ENCODE results near the gene P2RX5.

The P2RX5 gene

GRCh38 chr17:3678821-3679530 lies 17.0 kb downstream of the P2RX5 start:
- DNase-seq = no peak

DNA sequence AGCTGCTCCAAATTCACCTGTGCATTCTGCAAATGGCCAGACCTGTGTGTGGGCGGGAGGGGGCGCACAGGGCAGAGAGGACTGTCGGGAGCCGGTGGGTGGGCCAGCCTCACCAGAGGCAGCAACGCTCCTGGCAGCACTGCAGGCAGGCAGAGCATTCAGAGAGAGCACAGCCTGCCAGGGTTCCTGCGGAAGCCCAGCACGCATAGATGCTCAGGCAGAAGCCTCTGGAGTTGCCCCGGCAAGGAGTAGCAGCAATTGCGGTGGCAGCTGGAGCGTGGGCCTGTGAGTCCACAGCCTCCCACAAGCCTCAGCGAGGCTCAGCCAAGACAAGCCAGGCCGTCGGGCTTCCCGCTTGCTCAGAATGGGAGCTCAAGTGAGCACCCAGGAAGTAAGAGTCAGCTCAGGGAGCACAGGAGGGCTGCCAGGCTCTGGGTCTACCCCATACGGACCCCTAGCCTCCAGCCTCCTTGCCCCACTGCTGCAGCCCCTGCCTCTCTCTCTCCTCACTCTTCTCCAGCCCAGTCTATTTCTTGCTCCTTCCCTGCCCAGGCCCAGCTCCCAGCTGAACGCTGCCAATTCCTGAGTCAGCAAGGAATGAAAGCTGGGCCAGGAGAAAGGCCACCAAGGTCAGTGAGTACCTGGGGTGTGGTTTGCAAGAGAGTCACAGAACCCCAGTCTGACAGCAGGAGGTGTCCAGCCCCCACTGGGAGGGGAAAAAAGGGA lies 17.7 kb downstream of the P2RX5 start:
- DNase-seq = no peak

GRCh38 chr17:3675886-3676285 lies 20.1 kb downstream of the P2RX5 start:
- no peak for DNase-seq

- DNase-seq = no peak
Observed at GRCh38 chr17:3672571-3672970, 23.4 kb downstream of the P2RX5 start.

- no peak for DNase-seq
Observed at GRCh38 chr17:3669548-3669947, 26.4 kb downstream of the P2RX5 start.

- no peak for DNase-seq
Observed at GRCh38 chr17:3669085-3669347, 26.9 kb downstream of the P2RX5 start.

DNA sequence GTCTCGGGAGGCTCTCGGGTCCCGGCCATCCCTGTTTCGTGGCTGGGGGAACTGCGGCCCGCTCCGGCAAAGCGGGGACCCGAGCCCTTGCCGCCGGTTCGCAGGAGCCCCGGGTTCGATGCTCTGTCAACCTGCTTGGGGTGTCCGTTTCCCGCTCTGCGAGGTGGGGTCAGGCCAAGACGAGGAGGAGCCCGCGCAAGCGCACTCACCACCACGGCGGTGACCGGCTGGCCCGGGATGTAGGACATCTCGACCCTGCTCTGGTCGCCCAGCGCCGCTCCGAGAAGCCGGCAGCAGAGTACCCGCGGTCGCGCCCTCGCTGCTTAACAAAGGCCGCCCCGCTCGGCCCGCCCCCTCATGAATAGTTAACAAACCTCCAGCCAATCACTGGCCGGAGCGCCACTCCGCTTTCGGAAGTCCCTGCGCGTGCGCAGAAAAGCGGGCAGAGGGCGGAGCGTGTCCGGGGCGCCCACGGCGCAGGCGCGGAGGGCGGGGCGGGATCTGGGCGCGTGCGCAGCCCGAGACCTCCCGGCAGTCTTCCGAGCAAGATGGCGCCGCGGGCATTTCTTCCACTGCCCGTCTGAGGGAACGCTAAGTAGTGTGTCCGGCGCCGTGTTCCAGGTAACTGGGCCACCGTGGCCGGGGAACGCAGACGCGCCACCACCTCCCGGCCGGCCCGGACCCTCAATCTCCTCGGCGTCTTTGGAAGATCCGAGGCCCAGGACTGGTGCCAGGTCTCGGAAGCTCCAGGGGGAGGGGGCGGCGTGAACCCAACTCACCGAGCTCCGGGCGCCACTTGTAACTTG lies 27.5 kb downstream of the P2RX5 start, which contains the start of the genes EMC6 and TAX1BP3:
Gene EMC6 (plus strand): TSS at position 534 of the 806 bp plus-strand sequence. CDS start 335 bp downstream, outside the sequence.
Gene TAX1BP3 (minus strand): TSS at position 300 of the 806 bp plus-strand sequence. CDS start 52 bp downstream, at position 248.
- peak; percentile 73 for DNase-seq

- DNase-seq = no peak
Observed at GRCh38 chr17:3667366-3668278, 28.3 kb downstream of the P2RX5 start.

DNA sequence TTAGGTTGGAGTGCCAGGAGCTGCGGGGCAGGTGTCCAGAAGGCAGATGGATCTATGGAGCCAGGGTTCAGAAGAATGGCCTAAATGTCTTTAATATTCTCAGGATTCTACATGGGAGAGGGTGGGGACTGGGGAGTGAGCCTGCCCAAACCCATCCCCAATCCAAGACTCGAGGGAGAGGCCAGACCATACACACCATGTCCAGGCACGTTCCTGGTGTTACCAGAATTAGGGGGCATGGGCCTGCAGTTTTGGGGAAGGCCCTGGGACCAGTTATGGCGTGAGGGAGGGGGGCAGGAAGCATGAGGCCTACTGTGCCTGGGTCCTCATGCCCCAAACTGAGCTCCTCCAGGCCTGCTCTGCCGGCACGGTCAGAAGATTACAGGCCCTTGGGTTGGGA lies 29.4 kb downstream of the P2RX5 start:
- no peak for DNase-seq

- DNase-seq = no peak
Observed at GRCh38 chr17:3665834-3666233, 30.1 kb downstream of the P2RX5 start.

- DNase-seq = no peak
Observed at GRCh38 chr17:3663102-3664011, 32.6 kb downstream of the P2RX5 start.

DNA sequence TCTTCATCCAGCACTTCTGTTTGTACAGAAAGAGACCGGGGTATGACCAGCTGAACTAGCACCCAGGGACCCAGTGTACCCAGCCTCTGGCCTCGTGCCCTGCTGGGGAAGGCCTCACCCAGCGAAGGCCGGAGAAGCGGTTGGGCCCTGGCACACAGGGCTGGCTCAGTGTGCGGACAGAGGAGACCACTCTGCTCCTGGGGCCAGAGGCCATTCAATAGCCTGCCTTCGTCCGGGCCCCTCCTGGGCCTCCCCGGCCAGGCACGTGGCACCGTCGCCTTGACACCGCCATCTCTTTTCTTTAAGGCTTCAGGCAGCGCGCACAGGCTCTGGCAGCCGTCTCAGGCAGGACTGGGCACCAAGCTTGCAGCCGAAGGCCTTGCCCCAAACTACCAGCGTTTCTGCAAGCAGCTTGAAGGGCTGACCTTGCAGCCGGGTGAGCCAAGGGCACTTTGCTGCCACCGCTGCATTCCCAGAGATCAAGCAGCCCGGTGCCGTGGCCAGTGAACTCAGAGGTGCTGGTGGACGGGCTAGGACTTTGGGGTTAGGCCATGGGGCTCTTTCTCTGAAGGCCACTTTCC lies 35.6 kb downstream of the P2RX5 start:
- no peak for DNase-seq

GRCh38 chr17:3659541-3660111 lies 36.3 kb downstream of the P2RX5 start:
- no peak for DNase-seq

DNA sequence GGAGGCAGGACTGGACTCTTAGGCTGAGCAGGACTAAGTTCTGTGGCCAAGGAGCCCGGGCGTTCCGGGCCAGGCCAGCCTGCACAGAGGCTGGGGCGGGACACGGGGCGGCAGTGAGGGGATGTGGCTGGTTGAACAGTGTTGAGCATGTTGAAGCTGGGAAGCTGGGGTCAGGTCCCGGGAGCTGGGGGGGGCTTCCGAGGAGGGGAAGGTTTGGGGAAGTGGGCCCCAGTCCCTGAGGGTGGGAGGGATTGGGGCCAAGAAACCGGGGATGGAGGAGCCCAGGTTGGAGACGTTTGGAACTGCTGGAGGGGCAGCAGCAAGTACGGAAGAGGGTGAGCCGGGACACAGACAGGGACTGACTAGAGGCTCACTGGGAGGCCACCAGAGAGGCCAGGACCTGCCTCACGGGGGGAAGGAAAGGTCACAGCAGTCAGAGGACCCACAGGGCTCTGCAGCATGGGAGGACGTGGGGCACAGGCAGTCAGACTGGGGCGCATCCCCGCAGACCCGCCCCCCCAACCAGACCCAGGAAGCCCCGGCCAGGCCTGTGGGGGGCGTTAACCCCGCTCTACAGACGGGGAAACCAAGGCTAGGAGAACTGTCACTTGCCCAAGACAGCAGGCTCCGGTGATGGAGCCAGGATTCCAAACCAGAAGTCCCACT lies 37.0 kb downstream of the P2RX5 start:
- DNase-seq = no peak

GRCh38 chr17:3657874-3658783 lies 37.8 kb downstream of the P2RX5 start:
- no peak for DNase-seq

- DNase-seq = no peak
Observed at GRCh38 chr17:3657588-3657869, 38.4 kb downstream of the P2RX5 start.

DNA sequence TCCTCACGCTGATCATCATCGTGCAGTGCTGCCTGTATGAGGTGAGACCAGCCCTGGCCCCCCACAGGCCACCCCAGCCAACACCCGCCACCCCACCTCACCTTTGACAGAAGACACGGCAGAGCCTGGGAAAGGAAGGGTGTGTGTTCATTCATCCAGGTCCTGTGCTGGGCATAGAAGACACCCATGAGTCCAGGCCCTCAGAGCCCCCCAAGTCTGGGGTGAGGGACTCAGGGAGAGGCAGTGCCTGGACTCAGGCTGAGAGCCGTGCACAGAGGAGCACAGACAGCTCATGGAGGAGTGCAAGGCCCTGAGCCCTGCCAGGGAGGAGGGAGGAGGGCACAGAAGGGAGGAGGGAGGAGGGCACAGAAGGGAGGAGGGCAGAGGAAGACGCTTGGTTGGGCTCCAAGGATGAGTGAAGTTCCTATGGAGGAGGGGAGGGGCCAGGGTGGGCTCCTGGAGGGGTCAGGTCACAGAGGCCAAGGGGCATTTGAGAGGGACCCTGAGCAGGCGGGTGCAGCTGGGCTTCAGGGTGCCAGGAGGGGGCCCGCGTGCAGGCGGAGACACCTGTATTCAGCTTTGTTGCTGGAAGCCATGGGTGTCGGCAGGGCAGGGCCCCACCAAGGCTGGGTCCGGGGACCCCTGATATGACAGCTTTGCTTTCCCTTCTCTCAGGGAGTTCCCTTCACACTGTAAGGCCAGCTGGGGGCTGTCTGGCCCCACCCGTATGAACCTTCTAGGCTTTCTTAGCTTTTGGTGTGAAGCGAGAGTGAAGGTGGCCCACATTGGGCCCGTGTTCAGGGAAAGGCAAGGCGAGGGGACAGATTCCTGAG lies 39.0 kb downstream of the P2RX5 start:
- no peak for DNase-seq

DNA sequence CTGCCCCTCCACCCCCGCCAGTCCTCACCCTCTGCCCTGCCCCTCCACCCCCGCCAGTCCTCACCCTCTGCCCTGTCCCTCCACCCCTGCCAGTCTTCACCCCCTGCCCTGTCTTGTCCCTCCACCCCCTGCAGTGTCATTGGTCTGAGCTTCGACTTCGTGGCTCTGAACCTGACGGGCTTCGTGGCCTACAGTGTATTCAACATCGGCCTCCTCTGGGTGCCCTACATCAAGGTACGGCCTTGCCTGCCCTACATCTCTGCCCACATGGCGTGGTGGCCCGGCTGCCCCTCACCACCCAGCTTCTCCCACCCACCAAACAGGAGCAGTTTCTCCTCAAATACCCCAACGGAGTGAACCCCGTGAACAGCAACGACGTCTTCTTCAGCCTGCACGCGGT lies 39.6 kb downstream of the P2RX5 start:
- DNase-seq = no peak

Measured in KG1 (cell line).